ENCODE results near the gene TRAPPC2L. TPM values are rescaled to one million over a fixed set of nuclear protein-coding genes. Genes with fewer than 3 reads are reported as not detected.

TRAPPC2L gene
- total RNA-seq, 2 donors from 2014 or later = 37.0 to 44.4 TPM

DNA sequence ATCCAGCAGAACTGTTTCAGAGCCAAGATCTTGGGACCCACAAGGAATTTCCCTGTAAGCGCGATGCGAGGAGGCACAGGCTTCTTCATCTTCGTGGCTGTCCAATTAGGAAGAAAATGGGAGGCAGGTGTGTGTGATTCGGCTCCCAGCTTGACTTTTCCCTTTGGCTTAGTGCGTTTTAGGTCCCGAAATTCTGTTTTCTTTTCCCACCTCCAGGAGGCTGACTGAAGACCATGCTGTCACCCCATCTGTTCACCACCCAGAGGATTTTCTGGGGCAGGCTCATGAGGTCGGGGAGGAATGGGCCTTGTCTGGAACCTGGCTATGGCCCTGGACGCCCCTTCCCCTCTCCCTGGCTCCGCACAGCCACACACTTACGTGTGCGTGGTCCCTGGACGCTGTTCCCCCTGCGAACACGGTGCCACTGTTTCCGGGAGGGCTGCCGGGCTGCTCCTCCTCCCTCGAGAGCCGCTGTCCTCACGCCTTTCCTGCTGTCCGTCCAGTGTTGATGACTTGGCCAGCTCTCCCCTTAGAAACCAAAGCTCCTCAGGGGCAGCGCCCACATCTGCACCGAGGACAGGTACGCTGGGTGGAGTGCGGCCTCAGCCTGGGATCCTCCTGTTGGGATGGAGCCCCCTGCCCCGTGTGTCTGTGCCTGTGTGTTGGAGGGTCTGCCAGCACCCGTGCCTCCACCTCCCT is 12.2 kb downstream of the TRAPPC2L start:
- DNase-seq (no peak), ATAC-seq (no peak)
- intact Hi-C loops (cut with DNase I, micrococcal nuclease) = no loop called here

DNA sequence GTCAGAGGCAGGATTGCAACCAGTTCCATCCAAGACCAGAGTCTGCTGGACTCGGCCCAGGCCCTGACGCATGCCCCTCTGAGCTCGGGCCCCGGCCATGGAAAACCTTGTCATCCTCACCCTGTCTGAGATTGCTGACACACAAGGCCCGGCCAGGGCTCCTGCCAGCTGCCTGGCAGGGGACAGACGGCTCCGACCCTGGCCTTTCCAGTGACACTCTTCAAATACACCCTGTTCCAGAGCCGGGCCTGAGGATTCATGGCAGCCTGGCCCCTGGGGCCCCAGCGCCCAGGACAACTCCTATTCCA is 12.7 kb downstream of the TRAPPC2L start:
- intact Hi-C loops (cut with DNase I, micrococcal nuclease) = no loop called here
- ATAC-seq = no peak
- no peak for DNase-seq

DNA sequence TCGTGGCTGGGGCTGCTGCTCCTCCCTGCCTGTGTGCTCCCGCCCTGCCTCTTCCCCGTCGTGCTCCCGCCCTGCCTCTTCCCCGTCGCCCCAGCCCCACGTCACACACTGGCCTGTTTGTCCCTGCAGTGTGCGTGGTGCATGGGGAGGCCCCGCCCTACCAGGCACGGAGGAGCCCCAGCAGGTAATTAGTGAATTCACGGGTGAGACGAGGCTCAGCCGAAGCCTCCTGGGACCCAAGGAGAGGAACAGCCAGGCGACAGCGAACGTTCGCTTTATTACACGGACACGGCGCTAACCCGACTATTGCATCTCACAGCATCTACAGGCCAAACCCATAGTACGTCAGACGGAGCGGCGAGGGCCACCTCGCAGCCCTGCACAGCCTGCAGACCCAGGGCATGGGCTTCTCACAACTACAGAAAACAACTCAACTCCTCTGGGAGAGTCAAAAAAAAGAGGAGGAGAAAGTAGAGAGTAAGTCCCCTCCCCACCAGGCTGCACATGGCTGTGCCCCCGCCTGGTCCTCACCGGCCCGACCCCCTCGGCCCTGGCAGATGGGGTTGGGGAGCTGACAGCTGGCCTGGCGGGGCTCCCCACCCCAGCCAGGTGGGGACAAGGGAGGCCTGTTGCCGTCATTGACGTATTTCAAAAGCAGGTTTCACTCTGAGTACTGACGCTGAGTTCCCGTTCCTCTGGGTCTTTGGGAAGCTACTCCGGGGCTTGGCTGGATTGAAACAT is 13.9 kb downstream of the TRAPPC2L start:
- intact Hi-C loops (cut with DNase I, micrococcal nuclease) = no loop called here
- peak; percentile 53 for ATAC-seq
- peak in 1 of 2 donors; percentile 39 for DNase-seq

DNA sequence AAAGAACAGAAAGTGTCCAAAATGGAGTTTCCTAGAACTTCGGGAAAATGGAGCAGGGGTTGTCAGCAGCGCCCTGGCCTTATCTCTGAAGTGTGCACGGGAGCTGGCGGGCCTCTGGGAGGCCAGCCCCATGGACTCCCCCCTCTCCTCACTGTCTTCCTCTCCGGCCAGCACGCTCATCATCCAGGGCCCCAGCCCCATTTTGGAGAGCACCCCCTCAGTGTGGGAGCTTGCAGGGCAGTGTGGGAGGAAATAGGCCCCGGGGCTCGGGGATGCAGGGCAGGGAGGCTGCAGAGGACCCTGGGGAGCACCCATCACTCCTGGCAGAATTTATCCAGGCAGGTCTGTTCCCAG is 14.4 kb downstream of the TRAPPC2L start:
- intact Hi-C loops (cut with DNase I, micrococcal nuclease) = no loop called here
- DNase-seq (no peak), ATAC-seq (peak; percentile 6)

DNA sequence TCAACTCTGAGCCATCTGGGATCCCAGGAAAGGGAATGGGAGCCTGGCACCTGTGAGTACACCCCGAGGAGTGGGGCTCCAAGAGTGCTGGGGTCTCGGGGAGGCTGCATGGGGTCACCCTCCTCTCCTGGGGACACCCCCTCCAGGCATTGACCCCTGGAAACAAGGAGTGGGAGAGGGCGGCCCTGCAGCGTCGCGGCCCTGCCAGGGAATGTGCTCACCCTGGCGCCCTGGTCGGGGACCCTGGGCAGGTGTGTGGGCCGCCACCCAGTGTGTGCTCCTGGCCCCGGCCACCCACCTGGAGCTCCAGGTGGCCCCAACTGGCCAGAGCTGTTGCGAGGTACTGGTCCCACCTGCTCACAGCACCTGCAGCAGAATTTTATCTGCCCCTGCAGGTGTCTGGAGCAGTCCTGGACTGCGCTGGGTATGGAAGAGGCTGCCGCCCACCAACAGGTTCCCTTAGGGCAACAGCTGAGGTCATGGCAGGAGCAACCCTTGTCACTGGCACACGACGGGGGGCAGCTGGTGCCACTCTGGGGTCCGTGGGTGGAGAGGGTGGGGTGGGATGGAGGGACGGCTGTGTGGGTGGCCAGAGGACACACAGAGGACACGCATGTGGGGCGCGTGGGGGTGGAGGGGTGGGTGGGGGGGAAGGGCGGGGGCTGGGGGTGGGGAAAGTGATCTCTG is 14.9 kb downstream of the TRAPPC2L start:
- intact Hi-C loops (cut with DNase I, micrococcal nuclease) = no loop called here

DNA sequence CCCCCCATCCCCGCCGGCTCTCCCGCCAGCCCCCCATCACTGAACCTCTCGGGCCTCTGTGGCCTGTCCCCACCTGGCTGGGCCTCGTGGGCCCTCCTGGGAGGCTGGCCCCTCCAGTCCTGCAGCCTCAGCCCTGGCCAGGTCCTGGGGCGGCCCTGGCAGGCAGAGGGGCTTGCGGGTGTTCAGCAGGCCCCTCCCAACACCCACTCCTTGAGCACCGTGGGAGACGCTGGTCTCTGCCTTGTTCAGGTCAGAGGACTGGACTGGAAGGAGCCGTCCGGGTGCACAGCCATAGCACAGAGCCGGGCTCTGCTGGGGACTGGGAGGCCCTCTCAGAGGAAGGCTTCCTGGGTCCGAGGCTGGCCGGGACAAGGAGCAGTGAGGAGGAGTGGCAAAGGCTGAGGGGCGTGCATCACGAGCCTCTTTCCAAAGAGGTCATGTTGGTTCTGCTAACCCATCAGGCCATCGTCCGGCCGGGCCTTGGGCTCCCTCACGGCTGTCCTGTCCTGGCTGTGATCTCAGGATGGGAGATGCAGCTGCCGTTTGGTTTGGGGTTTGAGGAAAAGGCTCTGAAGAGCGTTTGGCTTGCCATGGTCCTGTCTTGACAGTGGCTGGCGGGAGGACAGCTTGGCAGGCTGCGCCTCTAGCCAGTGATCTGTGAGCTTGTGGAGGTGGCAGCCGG is 15.9 kb downstream of the TRAPPC2L start:
- DNase-seq (no peak), ATAC-seq (no peak)
- intact Hi-C loops (cut with DNase I, micrococcal nuclease) = no loop called here

More for the DNA sequence above, 14.9 kb downstream of the TRAPPC2L start:
- DNase-seq (no peak), ATAC-seq (no peak)

DNA sequence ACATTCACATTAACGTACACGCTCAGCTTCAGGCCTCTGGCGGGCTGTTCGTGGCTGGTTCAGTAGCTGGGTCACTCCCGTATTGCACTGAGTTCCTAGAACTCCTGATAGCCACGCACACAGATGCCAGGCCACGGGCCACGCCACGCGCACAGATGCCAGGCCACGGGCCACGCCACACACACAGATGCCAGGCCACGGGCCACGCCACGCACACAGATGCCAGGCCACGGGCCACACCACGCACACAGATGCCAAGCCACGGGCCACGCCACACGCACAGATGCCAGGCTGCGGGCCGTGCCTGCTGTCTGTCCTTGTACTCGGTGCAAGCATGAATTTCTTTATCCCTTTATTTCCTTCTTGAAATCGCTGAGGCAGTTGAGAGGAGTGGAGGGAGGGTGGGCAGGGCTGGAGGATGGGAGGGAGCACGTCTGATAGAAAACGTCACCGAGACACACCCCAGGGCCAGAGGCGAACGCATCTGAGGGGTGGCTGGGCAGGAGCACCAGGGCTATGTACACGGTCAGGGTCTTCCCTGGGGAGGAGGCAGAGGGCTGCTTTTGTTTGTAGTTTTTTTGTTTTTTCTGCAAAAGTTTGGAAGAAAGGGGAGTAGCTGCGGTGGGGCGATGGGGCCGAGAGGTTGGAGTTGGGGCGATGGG is 18.1 kb downstream of the TRAPPC2L start:
- no peak for ATAC-seq
- intact Hi-C loops (cut with DNase I, micrococcal nuclease) = no loop called here
- no peak for DNase-seq

DNA sequence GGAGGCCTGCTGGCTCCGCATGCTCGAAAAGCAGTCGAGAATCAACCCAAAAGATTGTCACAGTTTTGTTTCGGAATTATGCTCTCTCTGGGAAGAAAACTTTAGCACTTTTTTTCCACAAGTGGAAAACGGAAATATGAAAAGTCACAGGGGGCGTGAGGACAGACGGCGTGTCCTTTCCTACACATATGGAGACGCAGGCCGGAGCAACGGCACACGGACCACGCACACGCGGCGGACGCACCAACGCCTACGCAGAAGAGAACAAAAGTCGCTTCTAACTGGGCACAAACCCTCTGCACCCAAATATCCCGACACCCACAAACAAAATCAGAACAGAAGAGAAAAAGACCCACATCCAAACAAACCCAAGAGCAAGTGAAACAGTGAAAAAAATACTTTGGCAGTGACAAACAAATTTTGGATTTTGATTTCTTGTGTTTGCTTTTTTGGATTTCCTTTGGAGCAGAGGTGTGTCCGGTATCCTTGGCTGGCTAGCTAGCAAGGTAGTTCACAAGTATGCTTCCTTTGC is 18.8 kb downstream of the TRAPPC2L start:
- no peak for DNase-seq
- intact Hi-C loops (cut with DNase I, micrococcal nuclease) = no loop called here
- ATAC-seq = no peak

DNA sequence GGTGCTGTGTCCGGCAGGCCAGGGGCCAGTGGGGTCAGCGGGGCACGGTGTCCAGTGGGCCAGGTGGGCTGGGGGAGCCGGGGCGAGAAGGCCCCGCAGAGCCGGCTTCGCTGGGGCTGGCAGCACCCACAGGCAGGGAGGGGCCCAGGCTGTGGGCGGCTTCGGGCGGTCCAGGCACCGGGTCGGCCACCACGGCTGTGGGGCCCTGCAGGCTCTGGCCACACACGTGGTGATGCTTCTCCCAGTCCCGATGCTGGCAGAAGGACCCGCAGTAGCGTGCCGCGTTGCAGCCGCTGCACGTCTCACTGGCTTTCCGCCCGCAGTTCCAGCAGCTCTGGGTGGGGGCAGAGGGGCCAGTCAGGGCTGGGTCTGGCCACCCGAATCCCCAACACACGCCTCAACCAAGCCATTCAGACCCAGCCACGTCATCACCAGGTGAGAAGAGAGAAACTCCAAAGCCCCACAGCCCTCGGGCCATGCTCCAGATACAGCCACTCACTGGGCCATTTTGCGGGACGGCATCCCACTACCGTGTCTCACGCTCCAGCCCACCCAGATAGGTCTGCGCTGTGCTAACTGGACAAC is 20.1 kb downstream of the TRAPPC2L start:
- ATAC-seq = no peak
- DNase-seq = no peak
- intact Hi-C loops (cut with DNase I, micrococcal nuclease) = no loop called here

DNA sequence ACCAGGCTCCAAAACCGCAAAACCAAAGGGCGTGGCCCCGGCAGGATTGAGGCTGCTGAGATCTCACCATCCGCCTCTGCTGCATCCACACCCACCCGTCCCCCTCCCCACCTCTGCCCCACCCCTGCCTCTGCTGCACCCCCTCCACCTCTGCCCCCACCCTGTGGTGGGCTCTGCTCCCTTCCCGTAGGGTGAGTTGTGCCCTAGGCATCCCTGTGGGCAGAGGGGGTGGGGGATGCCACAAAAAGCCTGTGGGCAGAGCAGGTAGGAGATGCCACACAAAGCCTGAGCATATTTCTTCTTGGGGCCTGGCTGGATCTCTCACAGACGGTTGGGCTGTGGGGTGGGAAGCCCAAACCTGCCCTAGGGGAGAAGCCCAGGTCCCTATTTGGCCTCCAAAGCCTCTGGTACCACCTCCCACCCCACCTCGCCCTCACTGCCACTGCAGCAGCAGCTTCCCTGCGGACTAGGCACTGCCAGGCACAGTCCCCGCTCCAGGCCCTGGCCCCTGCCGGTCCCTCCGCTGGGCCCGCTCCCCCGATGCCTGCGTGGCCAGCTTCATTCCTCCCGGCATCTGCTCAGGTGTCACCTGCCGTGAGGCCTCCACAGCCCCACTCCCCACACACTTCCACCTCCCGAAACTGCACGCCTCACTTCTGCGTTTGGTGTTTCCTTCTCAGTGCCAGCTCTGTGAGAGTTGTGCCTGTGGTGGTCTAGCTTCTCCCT is 20.8 kb downstream of the TRAPPC2L start:
- intact Hi-C loops (cut with DNase I, micrococcal nuclease) = no loop called here
- no peak for DNase-seq
- no peak for ATAC-seq

DNA sequence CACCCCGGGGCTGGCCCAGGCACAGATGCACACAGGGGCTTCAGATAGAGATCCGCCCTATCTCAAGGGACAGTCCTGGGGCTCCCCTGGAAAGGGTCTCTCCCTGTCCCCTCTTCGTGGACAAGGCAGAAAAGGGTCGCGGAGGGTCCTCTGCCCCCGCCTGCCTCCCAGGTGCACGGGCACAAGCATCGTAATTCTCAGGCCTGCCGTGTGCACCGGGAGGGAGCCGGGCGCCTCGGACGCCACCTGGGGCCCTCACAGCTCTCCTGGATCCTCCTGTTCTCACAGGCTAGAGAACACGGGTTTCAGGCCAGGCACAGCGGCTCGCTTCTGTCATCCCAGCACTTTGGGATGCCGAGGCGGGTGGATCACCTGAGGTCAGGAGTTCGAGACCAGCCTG is 21.4 kb downstream of the TRAPPC2L start:
- intact Hi-C loops (cut with DNase I, micrococcal nuclease) = no loop called here
- ATAC-seq (no peak), DNase-seq (no peak)

DNA sequence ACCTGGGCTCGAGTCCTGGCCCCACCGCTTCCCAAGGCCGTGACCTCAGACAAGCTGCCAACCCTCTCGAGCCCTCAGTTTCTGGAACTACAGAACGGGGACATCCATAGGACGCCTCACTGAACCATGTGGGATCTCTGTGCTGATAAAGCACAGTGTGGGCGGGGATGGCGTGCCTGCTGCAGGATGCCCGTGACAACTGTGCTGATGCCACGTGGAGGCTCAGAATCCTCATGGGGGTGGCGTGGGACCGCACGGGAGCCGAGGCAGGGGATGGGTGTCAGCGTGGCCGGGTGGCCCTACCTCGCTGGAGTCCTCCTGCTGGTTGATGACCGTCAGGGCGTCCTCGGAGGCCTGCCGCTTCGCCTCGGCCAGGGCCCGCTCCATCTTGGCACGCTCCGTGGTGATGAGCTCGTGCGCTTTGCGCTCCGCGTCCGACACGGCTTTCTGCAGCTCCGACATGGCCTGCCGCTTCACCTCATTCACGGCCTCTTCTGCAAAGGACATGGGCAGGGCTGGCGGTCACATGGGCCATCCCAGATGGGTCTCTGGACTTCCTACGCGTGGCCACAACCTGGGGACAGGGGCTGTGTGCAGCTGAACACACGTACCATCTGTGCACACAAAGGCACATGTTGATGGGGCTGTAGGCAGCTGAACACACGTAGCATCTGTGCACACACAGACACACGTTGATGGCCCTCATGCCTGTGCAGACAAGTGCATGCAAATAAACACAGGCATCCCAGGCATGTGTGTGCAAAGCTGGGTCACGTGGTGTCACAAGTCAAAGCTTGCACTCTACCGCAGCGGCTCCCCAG is 22.2 kb downstream of the TRAPPC2L start:
- intact Hi-C loops (cut with DNase I, micrococcal nuclease) = no loop called here

DNA sequence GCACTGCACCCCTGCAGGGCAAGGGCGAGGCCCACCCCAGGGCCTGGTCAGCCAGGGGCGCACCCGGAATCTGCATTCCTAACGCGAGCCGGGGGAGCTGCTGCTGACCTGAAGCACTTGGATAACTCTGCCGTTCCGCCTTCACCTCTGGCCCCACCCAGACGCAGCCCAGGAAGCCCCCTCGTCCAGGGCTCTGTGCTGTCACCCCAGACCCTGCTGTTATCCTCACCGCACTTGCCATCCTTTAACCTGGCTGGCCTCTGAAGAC is 22.8 kb downstream of the TRAPPC2L start:
- DNase-seq (no peak), ATAC-seq (no peak)
- intact Hi-C loops (cut with DNase I, micrococcal nuclease) = no loop called here

More for the DNA sequence above, 22.2 kb downstream of the TRAPPC2L start:
- ATAC-seq (no peak), DNase-seq (no peak)

DNA sequence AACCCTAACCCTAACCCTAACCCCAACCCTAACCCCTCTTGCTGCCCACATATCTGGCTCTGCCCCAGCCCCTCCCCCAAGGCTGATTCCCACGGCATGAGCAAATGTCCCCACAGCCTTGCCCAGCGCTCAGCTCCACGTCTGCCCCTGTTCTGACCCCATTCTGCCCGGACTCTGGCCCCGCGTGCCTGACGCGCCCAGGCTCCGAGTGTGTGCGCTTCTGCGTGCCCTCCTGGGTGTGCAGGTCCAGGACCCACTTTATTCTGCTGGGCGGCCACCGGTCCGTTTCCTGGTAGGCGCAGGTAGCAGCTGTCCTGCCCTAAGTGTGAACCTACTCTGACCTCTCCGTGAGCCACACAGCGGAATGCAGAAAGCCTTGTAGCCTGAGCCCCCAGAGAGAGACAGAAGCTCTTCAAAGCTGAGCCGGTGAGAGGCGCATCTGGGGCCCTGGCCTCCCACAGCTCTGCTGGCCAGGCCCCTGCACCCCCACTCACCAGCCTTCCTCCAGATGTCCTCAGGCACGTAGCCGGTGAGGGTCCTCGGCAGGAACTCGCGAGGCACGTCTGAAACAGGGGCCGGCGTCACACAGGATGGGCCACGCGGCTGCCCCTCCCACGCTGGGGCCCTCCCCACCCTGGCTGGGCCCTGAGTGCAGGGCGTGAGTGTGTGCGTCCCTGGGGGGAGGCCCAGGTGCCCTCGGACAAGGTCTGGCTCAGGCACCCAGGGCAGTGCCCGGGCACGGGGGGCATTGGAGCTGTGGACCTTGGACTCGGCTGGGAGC is 23.5 kb downstream of the TRAPPC2L start:
- ATAC-seq = peak; percentile 22
- DNase-seq = no peak
- intact Hi-C loops (cut with DNase I, micrococcal nuclease) = no loop called here

DNA sequence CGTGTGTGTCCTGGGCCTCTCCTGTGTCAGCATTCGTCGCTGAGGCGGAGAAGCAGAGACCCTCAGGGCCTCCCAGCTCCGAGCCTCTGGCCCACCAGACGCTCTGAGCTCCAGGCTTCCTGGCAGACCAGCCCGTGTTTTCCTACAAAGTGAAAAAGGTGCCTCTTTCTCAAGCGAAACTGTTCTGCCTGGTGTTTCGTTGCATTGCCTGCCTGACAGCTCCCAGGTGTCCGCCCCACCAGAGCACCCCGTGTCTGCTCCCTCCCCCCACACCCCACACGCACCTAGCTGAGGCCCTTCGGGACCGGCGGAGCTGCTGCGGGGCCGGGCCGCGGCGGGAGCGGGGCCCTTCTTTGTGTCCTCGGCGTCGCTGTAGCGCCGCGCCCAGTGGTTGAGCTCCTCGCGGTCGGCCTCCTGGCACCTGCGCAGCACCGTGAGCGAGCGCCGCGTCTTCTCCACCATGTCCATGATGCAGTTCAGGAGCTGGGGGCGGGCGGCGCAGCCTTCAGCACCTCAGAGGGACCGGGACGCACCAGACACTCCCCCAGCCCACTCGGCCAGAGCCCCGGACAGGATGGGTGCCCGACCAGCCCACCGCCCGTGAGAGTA is 24.2 kb downstream of the TRAPPC2L start:
- DNase-seq (peak in 1 of 2 donors; percentile 57), ATAC-seq (peak; percentile 61)
- intact Hi-C loops (cut with DNase I, micrococcal nuclease) = no loop called here

DNA sequence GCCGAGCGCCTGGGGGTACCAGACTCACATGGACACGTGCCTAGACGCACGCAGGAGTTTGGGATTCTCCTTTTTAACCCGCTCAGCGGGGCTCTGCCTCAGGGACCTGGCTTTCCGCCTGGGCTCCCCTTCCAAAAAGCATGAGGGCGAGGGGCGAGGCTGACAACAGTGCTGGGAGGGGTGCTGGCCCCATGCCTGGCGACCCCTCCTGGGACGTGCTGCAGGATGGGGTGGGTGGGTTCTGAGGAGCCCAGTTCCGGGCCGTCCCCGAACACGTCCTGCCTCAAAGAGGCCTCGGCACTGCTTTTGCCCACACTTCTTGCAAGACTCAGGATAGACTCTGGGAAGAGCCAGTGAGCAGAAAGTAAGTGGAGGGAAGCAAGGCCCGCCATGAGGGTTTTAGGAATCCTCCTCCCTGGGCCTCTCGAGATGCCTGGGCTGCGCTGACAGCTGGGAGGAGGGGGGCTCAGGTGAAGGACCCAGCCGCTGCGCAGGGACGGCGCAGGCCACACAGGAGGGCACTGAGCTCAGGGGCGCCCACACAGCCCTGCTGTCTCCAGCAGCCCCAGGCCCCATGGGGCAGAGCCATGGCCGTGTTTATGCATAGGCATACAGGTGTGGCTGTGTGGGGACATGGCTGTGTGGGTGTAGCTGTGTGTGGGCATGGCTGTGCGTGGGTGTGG is 24.9 kb downstream of the TRAPPC2L start:
- DNase-seq (no peak), ATAC-seq (no peak)
- intact Hi-C loops (cut with DNase I, micrococcal nuclease) = no loop called here

Measured in left colon (tissue), 2 donors.